ENCODE measurements around the gene RCN2.

DNA sequence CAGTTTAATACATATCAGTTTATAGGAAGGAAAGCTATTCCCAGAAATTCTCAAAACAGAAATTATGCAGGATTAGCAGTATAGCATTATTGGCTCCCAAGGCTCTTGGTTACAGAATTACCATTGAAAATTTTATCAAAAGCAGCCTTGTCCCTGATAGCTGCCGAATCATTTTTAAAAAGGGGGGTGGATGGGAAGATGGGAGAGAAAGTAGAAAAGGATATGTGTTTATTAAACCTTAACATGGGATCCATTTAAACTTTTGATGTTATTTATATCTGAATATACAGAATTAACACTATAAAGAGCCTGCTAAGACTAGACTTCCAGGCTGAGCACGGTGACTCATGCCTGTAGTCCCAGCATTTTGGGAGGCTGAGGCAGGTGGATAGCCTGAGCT, 10.8 kb downstream of the RCN2 start:
- no peak for TF ChIP-seq EZH2 (IDR thresholded peaks at IDR 0.05; ENCODE audit: low read depth)
- TF ChIP-seq, protein P1, sequence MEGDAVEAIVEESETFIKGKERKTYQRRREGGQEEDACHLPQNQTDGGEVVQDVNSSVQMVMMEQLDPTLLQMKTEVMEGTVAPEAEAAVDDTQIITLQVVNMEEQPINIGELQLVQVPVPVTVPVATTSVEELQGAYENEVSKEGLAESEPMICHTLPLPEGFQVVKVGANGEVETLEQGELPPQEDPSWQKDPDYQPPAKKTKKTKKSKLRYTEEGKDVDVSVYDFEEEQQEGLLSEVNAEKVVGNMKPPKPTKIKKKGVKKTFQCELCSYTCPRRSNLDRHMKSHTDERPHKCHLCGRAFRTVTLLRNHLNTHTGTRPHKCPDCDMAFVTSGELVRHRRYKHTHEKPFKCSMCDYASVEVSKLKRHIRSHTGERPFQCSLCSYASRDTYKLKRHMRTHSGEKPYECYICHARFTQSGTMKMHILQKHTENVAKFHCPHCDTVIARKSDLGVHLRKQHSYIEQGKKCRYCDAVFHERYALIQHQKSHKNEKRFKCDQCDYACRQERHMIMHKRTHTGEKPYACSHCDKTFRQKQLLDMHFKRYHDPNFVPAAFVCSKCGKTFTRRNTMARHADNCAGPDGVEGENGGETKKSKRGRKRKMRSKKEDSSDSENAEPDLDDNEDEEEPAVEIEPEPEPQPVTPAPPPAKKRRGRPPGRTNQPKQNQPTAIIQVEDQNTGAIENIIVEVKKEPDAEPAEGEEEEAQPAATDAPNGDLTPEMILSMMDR (conservative IDR thresholded peaks at IDR 0.05): no peak
